A673 (cell line): ENCODE results near the gene TMEM163. TPM values are rescaled to one million over a fixed set of nuclear protein-coding genes. Genes with fewer than 3 reads are reported as not detected.

Experiments
- BruUV-seq: library from RNA; stranded (reverse); fragments of 400-500 nt; replicated peaks from 2 replicates; lab custom pipeline; 2021; lab: Mats Ljungman, UMichigan
- CTCF ChIA-PET: fragments of 300-600 bp; sonication (Branson Sonifier 250); formaldehyde crosslinking; loops from one replicate; lab custom pipeline; 2022; ENCODE audit warnings: antibody characterized with exemption; lab: Charles Lee
- POLR2A ChIA-PET: fragments of 300-600 bp; sonication (Branson Sonifier 250); formaldehyde crosslinking; loops from one replicate; lab custom pipeline; 2022; ENCODE audit warnings: antibody characterized with exemption; ENCODE audit not compliant: low non-redundant PET; lab: Charles Lee
- DNase-seq: peaks from one replicate; pipeline ENCODE4 v3.0.0-alpha.2; 2015; ENCODE audit warnings: low spot score
- H3K27ac ChIP-seq: fragments of 200-600 bp; sonication (generic); 2 replicates; pipeline ENCODE4 v1.5.1; 2016; ENCODE audit warnings: mixed run types, low read depth, mild to moderate bottlenecking, mixed read lengths, antibody characterized with exemption, low read length; ENCODE audit not compliant: poor library complexity, severe bottlenecking
- H3K27me3 ChIP-seq: fragments of 200-600 bp; sonication (generic); replicated peaks from 2 replicates; pipeline ENCODE4 v1.6.1; 2017; ENCODE audit warnings: mixed run types, low read depth, mild to moderate bottlenecking, mixed read lengths, antibody characterized with exemption, low read length; ENCODE audit not compliant: insufficient read depth, poor library complexity
- H3K36me3 ChIP-seq: fragments of 200-600 bp; sonication (generic); 2 replicates; pipeline ENCODE4 v1.6.1; 2016; ENCODE audit warnings: mixed run types, mild to moderate bottlenecking, mixed read lengths, antibody characterized with exemption, low read length; ENCODE audit not compliant: insufficient read depth, poor library complexity, severe bottlenecking
- H3K4me1 ChIP-seq: fragments of 200-600 bp; sonication (generic); 2 replicates; pipeline ENCODE4 v1.6.1; 2017; ENCODE audit warnings: mixed run types, mild to moderate bottlenecking, mixed read lengths, antibody characterized with exemption, low read length; ENCODE audit not compliant: insufficient read depth, poor library complexity, severe bottlenecking
- H3K4me3 ChIP-seq: fragments of 200-600 bp; sonication (generic); 2 replicates; pipeline ENCODE4 v1.5.1; 2016; ENCODE audit warnings: low read depth, mixed run types, mild to moderate bottlenecking, mixed read lengths, low read length; ENCODE audit not compliant: poor library complexity, severe bottlenecking
- H3K9me3 ChIP-seq: fragments of 200-600 bp; sonication (generic); 2 replicates; pipeline ENCODE4 v1.6.1; 2016; ENCODE audit warnings: mixed run types, low read depth, mild to moderate bottlenecking, mixed read lengths, antibody characterized with exemption, low read length; ENCODE audit not compliant: poor library complexity, severe bottlenecking
- EZH2 ChIP-seq: fragments of 200-600 bp; sonication (generic); IDR thresholded peaks from 2 replicates; pipeline ENCODE4 v1.6.1; 2017; ENCODE audit warnings: borderline replicate concordance, low read depth, mild to moderate bottlenecking, mixed read lengths, antibody characterized with exemption, low read length; ENCODE audit not compliant: poor library complexity, severe bottlenecking
- intact Hi-C: fragments of 100-400 bp; cut with micrococcal nuclease; formaldehyde crosslinking; loops from one replicate; pipeline ENCODE4 v1.10.0; 2022; ENCODE audit not compliant: unreplicated experiment
- total RNA-seq: library from RNA; stranded (reverse); gene quantifications from 2 replicates; pipeline ENCODE4 v1.2.3, GENCODE V29; 2021
- TF ChIP-seq, protein P1 (sequence below): fragments of 300-800, 200-600 bp; sonication (generic); conservative IDR thresholded peaks from 2 replicates; pipeline ENCODE4 v1.5.1; 2017; ENCODE audit warnings: low read depth, mild to moderate bottlenecking, antibody characterized with exemption, low read length, moderate library complexity, mixed read lengths

TMEM163 gene
- total RNA-seq, 1 experiment from 2014 or later: not detected

DNA sequence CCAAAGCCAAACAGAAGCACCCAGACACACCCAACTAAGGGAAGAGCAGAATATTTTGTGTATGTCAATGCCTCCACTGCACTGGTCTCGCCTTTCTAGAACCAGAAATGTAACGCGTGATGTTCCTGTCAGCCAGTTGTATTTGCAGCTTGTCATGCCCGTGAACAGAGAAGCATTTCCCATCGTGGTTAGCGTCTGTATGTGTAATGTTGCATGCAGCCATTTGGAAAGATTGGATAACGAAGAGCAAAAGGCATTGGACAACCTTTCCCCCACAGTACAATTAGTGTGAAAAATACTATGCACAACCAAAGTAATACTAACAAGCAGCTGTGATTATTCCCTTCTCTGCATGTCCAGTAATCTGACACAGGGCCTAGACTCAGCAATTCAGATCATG lies 140.5 kb downstream of the TMEM163 start:
- intact Hi-C loops: no loop called here
- no TSS peak for BruUV-seq

DNA sequence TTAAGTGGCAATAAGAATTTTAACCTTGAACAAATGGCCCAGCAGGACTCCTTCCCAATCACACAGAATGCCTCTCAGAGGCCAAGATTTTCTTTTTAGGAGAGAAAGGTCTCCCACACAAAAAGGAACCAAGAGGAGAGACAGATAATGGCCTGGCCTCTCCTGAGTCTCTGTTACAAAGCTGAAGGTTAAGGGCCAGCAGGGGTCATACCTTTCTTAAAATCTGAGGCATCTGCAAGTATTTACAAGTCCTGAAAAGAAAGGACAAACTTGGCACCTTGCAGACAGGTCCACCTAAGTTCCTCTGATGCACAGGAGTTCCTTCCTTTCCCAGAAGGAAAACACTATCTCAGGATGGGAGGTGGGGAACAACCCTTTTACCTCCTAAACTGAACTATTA lies 142.3 kb downstream of the TMEM163 start:
- POLR2A ChIA-PET: no interaction called here
- Histone ChIP-seq H3K27me3 (peaks cover 11% of the 10 kb centered on the region), H3K36me3 (no peaks in the 10 kb centered on the region), H3K4me1 (no peaks in the 10 kb centered on the region), H3K4me3 (no peak overlapping the region), H3K27ac (no peak overlapping the region), H3K9me3 (no peaks in the 10 kb centered on the region)
- no TSS peak for BruUV-seq
- CTCF ChIA-PET: no interaction called here
- no peak for DNase-seq
- no peak for TF ChIP-seq EZH2
- TF ChIP-seq, protein P1, sequence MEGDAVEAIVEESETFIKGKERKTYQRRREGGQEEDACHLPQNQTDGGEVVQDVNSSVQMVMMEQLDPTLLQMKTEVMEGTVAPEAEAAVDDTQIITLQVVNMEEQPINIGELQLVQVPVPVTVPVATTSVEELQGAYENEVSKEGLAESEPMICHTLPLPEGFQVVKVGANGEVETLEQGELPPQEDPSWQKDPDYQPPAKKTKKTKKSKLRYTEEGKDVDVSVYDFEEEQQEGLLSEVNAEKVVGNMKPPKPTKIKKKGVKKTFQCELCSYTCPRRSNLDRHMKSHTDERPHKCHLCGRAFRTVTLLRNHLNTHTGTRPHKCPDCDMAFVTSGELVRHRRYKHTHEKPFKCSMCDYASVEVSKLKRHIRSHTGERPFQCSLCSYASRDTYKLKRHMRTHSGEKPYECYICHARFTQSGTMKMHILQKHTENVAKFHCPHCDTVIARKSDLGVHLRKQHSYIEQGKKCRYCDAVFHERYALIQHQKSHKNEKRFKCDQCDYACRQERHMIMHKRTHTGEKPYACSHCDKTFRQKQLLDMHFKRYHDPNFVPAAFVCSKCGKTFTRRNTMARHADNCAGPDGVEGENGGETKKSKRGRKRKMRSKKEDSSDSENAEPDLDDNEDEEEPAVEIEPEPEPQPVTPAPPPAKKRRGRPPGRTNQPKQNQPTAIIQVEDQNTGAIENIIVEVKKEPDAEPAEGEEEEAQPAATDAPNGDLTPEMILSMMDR: no peak
- intact Hi-C loops: no loop called here

More for the DNA sequence above, 140.5 kb downstream of the TMEM163 start:
- Histone ChIP-seq H3K9me3 (no peaks in the 10 kb centered on the region), H3K36me3 (no peaks in the 10 kb centered on the region), H3K4me3 (no peak overlapping the region), H3K27ac (no peak overlapping the region), H3K4me1 (no peaks in the 10 kb centered on the region), H3K27me3 (no peaks in the 10 kb centered on the region)
- no peak for DNase-seq
- ChIA-PET CTCF (no interaction called here), POLR2A (no interaction called here)
- no peak for TF ChIP-seq EZH2
- TF ChIP-seq, protein P1: no peak

GRCh38 chr2:134575888-134576287 lies 142.9 kb downstream of the TMEM163 start:
- Histone ChIP-seq H3K4me3 (no peak overlapping the region), H3K27ac (no peak overlapping the region), H3K36me3 (no peaks in the 10 kb centered on the region), H3K27me3 (peaks cover 11% of the 10 kb centered on the region), H3K4me1 (no peaks in the 10 kb centered on the region), H3K9me3 (no peaks in the 10 kb centered on the region)
- TF ChIP-seq EZH2: no peak
- TF ChIP-seq, protein P1: no peak
- intact Hi-C loops: no loop called here
- BruUV-seq: no TSS peak
- CTCF ChIA-PET: no interaction called here
- POLR2A ChIA-PET: no interaction called here
- DNase-seq: no peak
